ENCODE measurements around the gene SLC11A1. TPM values are rescaled to one million over a fixed set of nuclear protein-coding genes. Genes with fewer than 3 reads are reported as not detected.

SLC11A1 gene
- 122 TPM for total RNA-seq
- long read RNA-seq, transcript SLC11A1-201 (15 exons, 3,852 nt): major isoform, 37 of 95 reads
- long read RNA-seq, partial matches to known transcripts: 16 of 95 reads
- long read RNA-seq, other reads (novel, unspliced or antisense): 41 of 95 reads

GRCh38 chr2:218381916-218382366 is at the start of gene SLC11A1:
SLC11A1 (plus strand) TSS chr2:218382273; CDS start chr2:218382369, 96 bp downstream.
- DNase-seq (ENCODE audit: low spot score): no peak

GRCh38 chr2:218332288-218332687 is 49.8 kb upstream of the SLC11A1 start:
- no peak for DNase-seq (ENCODE audit: low spot score)

- no peak for DNase-seq (ENCODE audit: low spot score)
Measured at GRCh38 chr2:218332920-218333645, 49.0 kb upstream of the SLC11A1 start.

GRCh38 chr2:218334531-218334930 is 47.5 kb upstream of the SLC11A1 start:
- no peak for DNase-seq (ENCODE audit: low spot score)

GRCh38 chr2:218340656-218341055 is 41.4 kb upstream of the SLC11A1 start:
- DNase-seq (ENCODE audit: low spot score): no peak

- no peak for DNase-seq (ENCODE audit: low spot score)
Measured at GRCh38 chr2:218341381-218341780, 40.7 kb upstream of the SLC11A1 start.

- DNase-seq (ENCODE audit: low spot score): no peak
Measured at GRCh38 chr2:218342837-218343236, 39.2 kb upstream of the SLC11A1 start.

- no peak for DNase-seq (ENCODE audit: low spot score)
Measured at GRCh38 chr2:218343591-218343990, 38.5 kb upstream of the SLC11A1 start.

- no peak for DNase-seq (ENCODE audit: low spot score)
Measured at GRCh38 chr2:218344090-218344754, 37.9 kb upstream of the SLC11A1 start.

- no peak for DNase-seq (ENCODE audit: low spot score)
Measured at GRCh38 chr2:218344755-218345417, 37.2 kb upstream of the SLC11A1 start.

- DNase-seq (ENCODE audit: low spot score): no peak
Measured at GRCh38 chr2:218345491-218346236, 36.4 kb upstream of the SLC11A1 start.

- no peak for DNase-seq (ENCODE audit: low spot score)
Measured at GRCh38 chr2:218347172-218347571, 34.9 kb upstream of the SLC11A1 start.

GRCh38 chr2:218354045-218354444 is 28.0 kb upstream of the SLC11A1 start:
- no peak for DNase-seq (ENCODE audit: low spot score)

- DNase-seq (ENCODE audit: low spot score): no peak
Measured at GRCh38 chr2:218354850-218355443, 27.1 kb upstream of the SLC11A1 start.

GRCh38 chr2:218357236-218358177 is 24.6 kb upstream of the SLC11A1 start:
- no peak for DNase-seq (ENCODE audit: low spot score)

- DNase-seq (ENCODE audit: low spot score): no peak
Measured at GRCh38 chr2:218360453-218360852, 21.6 kb upstream of the SLC11A1 start.

- DNase-seq (ENCODE audit: low spot score): no peak
Measured at GRCh38 chr2:218362606-218363005, 19.5 kb upstream of the SLC11A1 start.

GRCh38 chr2:218363736-218364135 is 18.3 kb upstream of the SLC11A1 start:
- no peak for DNase-seq (ENCODE audit: low spot score)

- no peak for DNase-seq (ENCODE audit: low spot score)
Measured at GRCh38 chr2:218364196-218364595, 17.9 kb upstream of the SLC11A1 start.

Data from mesenteric fat pad (tissue), 1 donor.